Activated CD4-positive, alpha-beta T cell treated with anti-CD3 and anti-CD28 coated beads for 36 hours (primary cell): Measurements from ENCODE around the gene PPP1R14B. TPM values are rescaled to one million over a fixed set of nuclear protein-coding genes. Genes with fewer than 3 reads are reported as not detected.

Experiments used
- ATAC-seq: fragments of 200-7000 bp; cut with Tn5 transposase; one replicate; pipeline ENCODE4 v1.10.0; 2021; ENCODE audit warnings: mild to moderate bottlenecking, moderate library complexity
- CTCF ChIA-PET: fragments of 350-600 bp; sonication (Branson Sonifier 250); formaldehyde crosslinking; loops from one replicate; lab custom pipeline; 2021; ENCODE audit warnings: antibody characterized with exemption; lab: Charles Lee
- POLR2A ChIA-PET: fragments of 350-600 bp; sonication (Branson Sonifier 250); formaldehyde crosslinking; loops from one replicate; lab custom pipeline; 2021; ENCODE audit warnings: antibody characterized with exemption, inconsistent platforms; lab: Charles Lee
- DNase-seq: peaks from one replicate; pipeline ENCODE4 v3.0.0-alpha.2; 2020
- H3K27ac Mint-ChIP-seq: one replicate; pipeline ENCODE4 v1.8.0; 2021; ENCODE audit warnings: mixed read lengths
- H3K27me3 Mint-ChIP-seq: one replicate; pipeline ENCODE4 v1.8.0; 2021; ENCODE audit warnings: mixed read lengths
- H3K36me3 Mint-ChIP-seq: one replicate; pipeline ENCODE4 v1.8.0; 2021; ENCODE audit warnings: low read depth, mixed read lengths
- H3K4me1 Mint-ChIP-seq: one replicate; pipeline ENCODE4 v1.8.0; 2021; ENCODE audit warnings: mixed read lengths
- H3K4me3 Mint-ChIP-seq: one replicate; pipeline ENCODE4 v1.8.0; 2021; ENCODE audit warnings: mild to moderate bottlenecking, moderate library complexity, mixed read lengths
- H3K9me3 Mint-ChIP-seq: one replicate; pipeline ENCODE4 v1.8.0; 2021; ENCODE audit warnings: low read depth, mixed read lengths
- intact Hi-C, 2 experiments: fragments of 100-400 bp; cut with DNase I in 1 of 2; cut with micrococcal nuclease in 1 of 2; formaldehyde crosslinking; loops; one replicate each; pipeline versions ENCODE4 v1.14.2 to v1.15.1; 2022 to 2024; cut with DNase I, micrococcal nuclease
- total RNA-seq, 2 experiments: library from RNA; stranded (reverse); gene quantifications; one replicate each; pipeline ENCODE4 v1.2.3, GENCODE V29; 2021

Gene PPP1R14B
- total RNA-seq, 2 experiments from 2014 or later = 261 to 267 TPM

GRCh38 chr11:64235437-64236161, 11.1 kb downstream of the PPP1R14B start:
- CTCF ChIA-PET = interaction anchor here (0.8 to 2.0 kb wide), 2 partner anchors 31 to 32 kb away, joined by 4 to 5 read pairs; no protein-coding TSS in a partner anchor
- Mint-ChIP-seq H3K27me3 (no peaks in the 10 kb centered on the region), H3K27ac (peak overlapping the region; percentile 81), H3K4me3 (peak overlapping the region; percentile 84), H3K9me3 (no peaks in the 10 kb centered on the region), H3K36me3 (peaks cover 32% of the 10 kb centered on the region), H3K4me1 (peaks cover 22% of the 10 kb centered on the region)
- POLR2A ChIA-PET = no interaction called here
- DNase-seq (no peak), ATAC-seq (no peak)
- intact Hi-C loops = no loop called here

GRCh38 chr11:64234647-64235379, 11.9 kb downstream of the PPP1R14B start:
- intact Hi-C loops = loop anchor here in 1 of 2 experiments (5.0 kb wide), 1 partner anchor 248 kb away; the partner anchor contains the start of gene OTUB1

GRCh38 chr11:64233913-64234586, 12.7 kb downstream of the PPP1R14B start, which contains the start of gene VEGFB:
Gene VEGFB, plus strand, starts transcription at chr11:64234584. Its CDS starts 250 bp downstream, at chr11:64234834.
- Mint-ChIP-seq H3K4me1 (peaks cover 22% of the 10 kb centered on the region), H3K27ac (peak within 1 kb of the TSS; percentile 81), H3K36me3 (peaks cover 26% of the 10 kb centered on the region), H3K4me3 (peak within 1 kb of the TSS; percentile 84), H3K27me3 (no peaks in the 10 kb centered on the region), H3K9me3 (no peaks in the 10 kb centered on the region)
- ATAC-seq (peak; percentile 49), DNase-seq (peak; percentile 81)
- POLR2A ChIA-PET = no interaction called here
- intact Hi-C loops = loop anchor here in 1 of 2 experiments (5.0 kb wide), 1 partner anchor 247 kb away; the partner anchor contains the start of gene OTUB1
- CTCF ChIA-PET = no interaction called here

More at GRCh38 chr11:64234647-64235379, 11.9 kb downstream of the PPP1R14B start:
- Mint-ChIP-seq H3K9me3 (no peaks in the 10 kb centered on the region), H3K36me3 (peaks cover 27% of the 10 kb centered on the region), H3K4me3 (peak overlapping the region; percentile 84), H3K4me1 (peaks cover 17% of the 10 kb centered on the region), H3K27me3 (no peaks in the 10 kb centered on the region), H3K27ac (peak overlapping the region; percentile 81)
- DNase-seq = peak; percentile 73
- POLR2A ChIA-PET = no interaction called here
- CTCF ChIA-PET = interaction anchor here (2.0 kb wide), 1 partner anchor 30 kb away, joined by 5 read pairs; no protein-coding TSS in a partner anchor
- peak; percentile 49 for ATAC-seq

GRCh38 chr11:64232967-64233315, 13.8 kb downstream of the PPP1R14B start:
- peak overlapping the region; percentile 57 for H3K4me3 Mint-ChIP-seq
- no peak for ATAC-seq
- H3K27me3 Mint-ChIP-seq = no peaks in the 10 kb centered on the region
- H3K4me1 Mint-ChIP-seq = peaks cover 30% of the 10 kb centered on the region
- intact Hi-C loops = loop anchor here in 1 of 2 experiments (5.0 kb wide), 1 partner anchor 246 kb away; the partner anchor contains the start of gene OTUB1
- POLR2A ChIA-PET = no interaction called here
- CTCF ChIA-PET = interaction anchor here (1.1 to 1.9 kb wide), 2 partner anchors 9 to 28 kb away, joined by 3 to 6 read pairs; no protein-coding TSS in a partner anchor
- no peak for DNase-seq
- H3K36me3 Mint-ChIP-seq = peaks cover 18% of the 10 kb centered on the region
- no peak overlapping the region for H3K27ac Mint-ChIP-seq
- no peaks in the 10 kb centered on the region for H3K9me3 Mint-ChIP-seq

- Mint-ChIP-seq H3K27ac (peak overlapping the region; percentile 6), H3K9me3 (no peaks in the 10 kb centered on the region), H3K36me3 (peaks cover 12% of the 10 kb centered on the region), H3K27me3 (no peaks in the 10 kb centered on the region), H3K4me3 (peak overlapping the region; percentile 76), H3K4me1 (peaks cover 35% of the 10 kb centered on the region)
- POLR2A ChIA-PET = interaction anchor here (0.8 kb wide), 1 partner anchor 29 kb away, joined by 3 read pairs; no protein-coding TSS in a partner anchor
- ATAC-seq = no peak
- intact Hi-C loops = loop anchor here in 1 of 2 experiments (5.0 kb wide), 1 partner anchor 245 kb away; the partner anchor contains the start of gene OTUB1
- CTCF ChIA-PET = interaction anchor here (1.1 to 2.0 kb wide), 3 partner anchors 9 to 28 kb away, joined by 3 to 6 read pairs (median 5); partner anchors contain the start of gene FKBP2
- no peak for DNase-seq
Measured at GRCh38 chr11:64232182-64232966, 14.4 kb downstream of the PPP1R14B start.

GRCh38 chr11:64231546-64231945, 15.2 kb downstream of the PPP1R14B start:
- Mint-ChIP-seq H3K9me3 (no peaks in the 10 kb centered on the region), H3K4me3 (peak overlapping the region; percentile 76), H3K36me3 (peaks cover 7% of the 10 kb centered on the region), H3K27me3 (no peaks in the 10 kb centered on the region), H3K27ac (no peak overlapping the region), H3K4me1 (peaks cover 38% of the 10 kb centered on the region)
- ATAC-seq (no peak), DNase-seq (no peak)
- intact Hi-C loops = loop anchor here in 1 of 2 experiments (5.0 kb wide), 1 partner anchor 244 kb away; the partner anchor contains the start of gene OTUB1
- CTCF ChIA-PET = interaction anchor here (0.7 to 2.0 kb wide), 3 partner anchors 10 to 69 kb away, joined by 3 to 6 read pairs (median 5); partner anchors contain the start of gene FKBP2
- POLR2A ChIA-PET = interaction anchor here (0.8 kb wide), 1 partner anchor 30 kb away, joined by 3 read pairs; no protein-coding TSS in a partner anchor

GRCh38 chr11:64230985-64231365, 15.8 kb downstream of the PPP1R14B start:
- intact Hi-C loops = loop anchor here (1.0 to 5.0 kb wide), 7 partner anchors 10 to 244 kb away; partner anchors contain the start of genes FKBP2 (in 2 of the 2), ESRRA (in 1 of the 2), GPR137 (in 1 of the 2) and OTUB1 (in 1 of the 2)
- H3K27ac Mint-ChIP-seq = peak overlapping the region; percentile 74
- H3K4me1 Mint-ChIP-seq = peaks cover 38% of the 10 kb centered on the region
- H3K36me3 Mint-ChIP-seq = peaks cover 7% of the 10 kb centered on the region
- peak overlapping the region; percentile 76 for H3K4me3 Mint-ChIP-seq
- no peak for DNase-seq
- ChIA-PET CTCF (interaction anchor here (0.7 to 2.0 kb wide), 2 partner anchors 10 to 70 kb away, joined by 3 to 5 read pairs; partner anchors contain the start of gene FKBP2), POLR2A (interaction anchor here (1.1 kb wide), 1 partner anchor 73 kb away, joined by 3 read pairs; no protein-coding TSS in a partner anchor)
- ATAC-seq = no peak
- H3K9me3 Mint-ChIP-seq = no peaks in the 10 kb centered on the region
- H3K27me3 Mint-ChIP-seq = no peaks in the 10 kb centered on the region

- Mint-ChIP-seq H3K9me3 (no peaks in the 10 kb centered on the region), H3K4me3 (peak within 1 kb of the TSS; percentile 76), H3K36me3 (peaks cover 5% of the 10 kb centered on the region), H3K4me1 (peaks cover 35% of the 10 kb centered on the region), H3K27ac (peak within 1 kb of the TSS; percentile 74), H3K27me3 (no peaks in the 10 kb centered on the region)
- ATAC-seq = peak; percentile 61
- peak; percentile 94 for DNase-seq
- intact Hi-C loops = loop anchor here (1.0 to 5.0 kb wide), 7 partner anchors 11 to 243 kb away; partner anchors contain the start of genes FKBP2 (in 2 of the 2), ESRRA (in 1 of the 2), GPR137 (in 1 of the 2) and OTUB1 (in 1 of the 2)
- POLR2A ChIA-PET = interaction anchor here (1.1 kb wide), 1 partner anchor 74 kb away, joined by 3 read pairs; no protein-coding TSS in a partner anchor
- CTCF ChIA-PET = interaction anchor here (0.7 to 2.0 kb wide), 2 partner anchors 11 to 852 kb away, joined by 3 to 5 read pairs; partner anchors contain the start of gene FKBP2
Measured at GRCh38 chr11:64230171-64230984, 16.4 kb downstream of the PPP1R14B start, which contains the start of gene DNAJC4. Gene DNAJC4, plus strand, starts transcription at chr11:64230548. Its CDS starts 307 bp downstream, at chr11:64230855.

- ATAC-seq (no peak), DNase-seq (no peak)
- peak overlapping the region; percentile 60 for H3K27ac Mint-ChIP-seq
- H3K4me3 Mint-ChIP-seq = peak overlapping the region; percentile 76
- peaks cover 4% of the 10 kb centered on the region for H3K36me3 Mint-ChIP-seq
- no peaks in the 10 kb centered on the region for H3K27me3 Mint-ChIP-seq
- H3K4me1 Mint-ChIP-seq = peaks cover 35% of the 10 kb centered on the region
- POLR2A ChIA-PET = interaction anchor here (1.1 kb wide), 1 partner anchor 75 kb away, joined by 3 read pairs; no protein-coding TSS in a partner anchor
- CTCF ChIA-PET = interaction anchor here (0.7 kb wide), 1 partner anchor 853 kb away, joined by 3 read pairs; no protein-coding TSS in a partner anchor
- H3K9me3 Mint-ChIP-seq = no peaks in the 10 kb centered on the region
- intact Hi-C loops = loop anchor here (1.0 to 5.0 kb wide), 7 partner anchors 12 to 242 kb away; partner anchors contain the start of genes FKBP2 (in 2 of the 2), ESRRA (in 1 of the 2), GPR137 (in 1 of the 2) and OTUB1 (in 1 of the 2)
Measured at GRCh38 chr11:64229744-64230170, 17.0 kb downstream of the PPP1R14B start.
